Naive thymus-derived CD4-positive, alpha-beta T cell (primary cell): ENCODE results near the gene GRM8. TPM values are rescaled to one million over a fixed set of nuclear protein-coding genes. Genes with fewer than 3 reads are reported as not detected.

ENCODE experiments used
- ATAC-seq: fragments of 150-1000 bp; cut with Tn5 transposase; 2 replicates; pipeline ENCODE4 v1.10.0; 2021; ENCODE audit warnings: mild to moderate bottlenecking, moderate library complexity
- CTCF ChIA-PET: fragments of 350-600 bp; sonication (Branson Sonifier 250); formaldehyde crosslinking; loops from one replicate; lab custom pipeline; 2021; ENCODE audit warnings: antibody characterized with exemption; lab: Charles Lee
- POLR2A ChIA-PET: fragments of 350-600 bp; sonication (Branson Sonifier 250); formaldehyde crosslinking; loops from one replicate; lab custom pipeline; 2021; ENCODE audit warnings: antibody characterized with exemption, inconsistent platforms; lab: Charles Lee
- DNase-seq, 9 donors: peaks; one replicate each; pipeline versions ENCODE4 v3.0.0 to v3.0.0-alpha.2; 2020 to 2022; ENCODE audit warnings: mixed read lengths in 1 of 9
- H3K27ac ChIP-seq: one replicate; pipeline ENCODE4 v1.7.0; 2013; ENCODE audit warnings: mild to moderate bottlenecking, low read depth, low read length, moderate library complexity
- H3K27me3 ChIP-seq, 2 donors: one replicate each; pipeline ENCODE4 v1.7.0; 2013; ENCODE audit warnings: low read length in 2 of 2, mild to moderate bottlenecking in 2 of 2, moderate library complexity in 2 of 2; ENCODE audit not compliant: control insufficient read depth in 2 of 2, insufficient read depth in 2 of 2
- H3K36me3 ChIP-seq, 3 experiments: 1 replicate in 2 of 3; 2 replicates in 1 of 3; pipeline ENCODE4 v1.7.0; 2013; ENCODE audit warnings: low read length in 3 of 3, mild to moderate bottlenecking in 3 of 3, moderate library complexity in 1 of 3; ENCODE audit not compliant: insufficient read depth in 3 of 3, control insufficient read depth in 2 of 3
- H3K4me1 ChIP-seq, 2 donors: one replicate each; pipeline ENCODE4 v1.7.0; 2013; ENCODE audit warnings: low read length in 2 of 2, mild to moderate bottlenecking in 2 of 2, moderate library complexity in 1 of 2; ENCODE audit not compliant: control insufficient read depth in 2 of 2, insufficient read depth in 2 of 2
- H3K4me3 ChIP-seq: 2 replicates; pipeline ENCODE4 v1.7.0; 2013; ENCODE audit warnings: mild to moderate bottlenecking, low read length
- H3K9me3 ChIP-seq, 3 experiments: 1 replicate in 2 of 3; 2 replicates in 1 of 3; pipeline ENCODE4 v1.7.0; 2013; ENCODE audit warnings: low read length in 3 of 3; ENCODE audit not compliant: control insufficient read depth in 2 of 3
- H3K27ac Mint-ChIP-seq, 9 donors: one replicate each; pipeline ENCODE4 v1.8.0; 2020 to 2022; ENCODE audit warnings: mixed read lengths in 9 of 9, mild to moderate bottlenecking in 8 of 9, moderate library complexity in 5 of 9, inconsistent platforms in 2 of 9
- H3K27me3 Mint-ChIP-seq, 5 donors: one replicate each; pipeline ENCODE4 v1.8.0; 2021 to 2022; ENCODE audit warnings: mixed read lengths in 5 of 5, mild to moderate bottlenecking in 1 of 5
- H3K36me3 Mint-ChIP-seq, 5 donors: one replicate each; pipeline ENCODE4 v1.8.0; 2020 to 2022; ENCODE audit warnings: mixed read lengths in 5 of 5, mild to moderate bottlenecking in 3 of 5, inconsistent platforms in 1 of 5
- H3K4me1 Mint-ChIP-seq, 7 donors: one replicate each; pipeline ENCODE4 v1.8.0; 2020 to 2022; ENCODE audit warnings: mixed read lengths in 7 of 7, mild to moderate bottlenecking in 3 of 7, inconsistent platforms in 1 of 7
- H3K4me3 Mint-ChIP-seq, 10 donors: one replicate each; pipeline ENCODE4 v1.8.0; 2020 to 2022; ENCODE audit warnings: mild to moderate bottlenecking in 10 of 10, mixed read lengths in 10 of 10, moderate library complexity in 6 of 10, inconsistent platforms in 2 of 10
- H3K9me3 Mint-ChIP-seq, 11 donors: one replicate each; pipeline ENCODE4 v1.8.0; 2020 to 2022; ENCODE audit warnings: mixed read lengths in 11 of 11, mild to moderate bottlenecking in 4 of 11, inconsistent platforms in 1 of 11, moderate library complexity in 1 of 11
- intact Hi-C, 2 donors: fragments of 100-400 bp; cut with micrococcal nuclease; formaldehyde crosslinking; loops; one replicate each; pipeline ENCODE4 v1.15.1; 2023
- polyA plus RNA-seq, 2 donors: library from polyadenylated mRNA; unstranded; fragments of 300-500 nt; fragmentation: Illumina TruSeq; gene quantifications; one replicate each; pipeline ENCODE4 v1.2.3, GENCODE V29; 2021
- total RNA-seq, 6 experiments: library from RNA in 5 of 6; stranded (reverse) in 5 of 6; gene quantifications; 1 replicate in 5 of 6; 2 replicates in 1 of 6; pipeline ENCODE4 v1.2.3 and lab custom pipeline; 2021 to 2026

Gene GRM8
- total and polyA plus RNA-seq, 7 experiments from 2014 or later: not detected

DNA sequence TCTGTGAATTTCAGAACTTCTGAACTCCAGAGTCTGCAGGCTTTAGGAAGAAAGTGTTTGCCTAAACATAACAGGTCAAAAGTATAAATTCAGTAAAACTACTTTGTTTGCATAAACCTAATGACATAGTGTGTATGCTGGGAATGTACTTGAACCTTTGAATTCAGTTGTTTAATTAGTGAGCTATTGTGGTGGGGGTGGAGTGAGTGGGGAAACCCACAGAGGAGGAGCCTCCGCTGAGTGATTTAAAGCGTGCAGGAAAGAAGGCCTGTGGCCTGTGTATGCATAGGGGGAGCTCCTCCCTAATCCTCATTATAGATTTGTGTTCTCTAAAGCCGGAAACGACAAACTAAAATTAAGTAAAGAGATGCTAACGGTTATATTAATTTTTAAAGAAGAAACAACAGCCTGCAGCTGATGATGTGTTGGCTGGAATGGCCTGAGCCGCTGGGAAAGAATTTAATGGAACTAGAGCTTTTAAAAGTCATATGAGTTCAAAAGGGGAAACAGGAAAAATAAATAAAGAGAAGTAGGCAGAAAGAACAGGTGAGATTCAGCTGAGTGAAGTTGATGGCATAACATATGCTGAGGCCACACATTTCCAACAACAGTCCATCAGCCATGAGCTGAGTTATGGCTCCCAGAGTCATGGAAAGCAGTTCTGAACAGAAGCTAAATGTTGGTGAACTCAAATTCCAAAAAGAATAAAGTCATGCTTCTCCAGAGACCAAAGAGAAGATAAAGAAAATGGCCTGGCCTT is 595.0 kb downstream of the GRM8 start:
- no peak overlapping the region for H3K4me3 ChIP-seq
- ChIA-PET POLR2A (no interaction called here), CTCF (no interaction called here)
- Mint-ChIP-seq H3K27me3 (peaks cover 0 to 4% (median 0%) of the 10 kb centered on the region in 5 donors), H3K4me1 (no peaks in the 10 kb centered on the region), H3K27ac (no peak overlapping the region), H3K4me3 (no peak overlapping the region), H3K36me3 (no peaks in the 10 kb centered on the region), H3K9me3 (peaks cover 0 to 10% (median 0%) of the 10 kb centered on the region in 11 donors)
- H3K36me3 ChIP-seq: no peaks in the 10 kb centered on the region
- DNase-seq (no peak), ATAC-seq (no peak)
- H3K27me3 ChIP-seq: no peaks in the 10 kb centered on the region
- no peaks in the 10 kb centered on the region for H3K4me1 ChIP-seq
- intact Hi-C loops: no loop called here
- H3K27ac ChIP-seq: no peak overlapping the region
- no peaks in the 10 kb centered on the region for H3K9me3 ChIP-seq

GRCh38 chr7:126657137-126657536 is 595.6 kb downstream of the GRM8 start:
- ChIA-PET POLR2A (no interaction called here), CTCF (no interaction called here)
- H3K9me3 ChIP-seq: no peaks in the 10 kb centered on the region
- H3K4me3 ChIP-seq: no peak overlapping the region
- Mint-ChIP-seq H3K36me3 (no peaks in the 10 kb centered on the region), H3K4me1 (no peaks in the 10 kb centered on the region), H3K27ac (no peak overlapping the region), H3K9me3 (peaks cover 0 to 10% (median under 1%) of the 10 kb centered on the region in 11 donors), H3K27me3 (peaks cover 0 to 4% (median 0%) of the 10 kb centered on the region in 5 donors), H3K4me3 (no peak overlapping the region)
- intact Hi-C loops: no loop called here
- no peaks in the 10 kb centered on the region for H3K27me3 ChIP-seq
- DNase-seq (no peak), ATAC-seq (no peak)
- H3K27ac ChIP-seq: no peak overlapping the region
- no peaks in the 10 kb centered on the region for H3K36me3 ChIP-seq
- H3K4me1 ChIP-seq: no peaks in the 10 kb centered on the region

- H3K36me3 ChIP-seq: no peaks in the 10 kb centered on the region
- H3K9me3 ChIP-seq: no peaks in the 10 kb centered on the region
- peaks cover 0 to 4% (median 0%) of the 10 kb centered on the region in 5 donors for H3K27me3 Mint-ChIP-seq
- DNase-seq (no peak), ATAC-seq (no peak)
- H3K4me3 Mint-ChIP-seq: no peak overlapping the region
- no peaks in the 10 kb centered on the region for H3K4me1 Mint-ChIP-seq
- no peaks in the 10 kb centered on the region for H3K27me3 ChIP-seq
- ChIA-PET POLR2A (no interaction called here), CTCF (no interaction called here)
- H3K4me1 ChIP-seq: no peaks in the 10 kb centered on the region
- no peaks in the 10 kb centered on the region for H3K36me3 Mint-ChIP-seq
- peaks cover 0 to 15% (median 2%) of the 10 kb centered on the region in 11 donors for H3K9me3 Mint-ChIP-seq
- intact Hi-C loops: no loop called here
- H3K4me3 ChIP-seq: no peak overlapping the region
- H3K27ac Mint-ChIP-seq: no peak overlapping the region
- no peak overlapping the region for H3K27ac ChIP-seq
Measured at GRCh38 chr7:126656165-126656564, 596.6 kb downstream of the GRM8 start.

DNA sequence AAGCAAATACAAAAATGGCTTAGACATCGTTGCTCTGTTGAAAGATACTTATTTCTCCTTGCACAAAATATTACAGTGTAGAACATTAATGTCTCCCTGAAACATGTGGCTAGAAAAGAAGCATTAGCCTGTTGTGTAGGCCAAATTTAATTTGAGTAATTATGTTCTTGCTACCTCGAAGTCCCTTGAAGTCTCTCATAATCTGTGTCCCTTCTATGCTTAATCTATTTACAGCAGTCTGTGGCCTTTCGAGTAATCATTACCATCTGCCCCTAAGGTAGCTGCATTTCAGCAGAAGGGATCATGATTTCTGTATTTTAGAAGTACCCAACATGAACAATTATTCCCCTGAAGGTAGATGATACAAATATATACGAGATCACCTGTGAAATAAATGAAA is 615.2 kb downstream of the GRM8 start:
- Mint-ChIP-seq H3K9me3 (peaks cover 0 to 10% (median 2%) of the 10 kb centered on the region in 11 donors), H3K4me3 (no peak overlapping the region), H3K27ac (no peak overlapping the region), H3K27me3 (peaks cover 0 to 3% (median 0%) of the 10 kb centered on the region in 5 donors), H3K36me3 (no peaks in the 10 kb centered on the region), H3K4me1 (no peaks in the 10 kb centered on the region)
- Histone ChIP-seq H3K27me3 (no peaks in the 10 kb centered on the region), H3K4me1 (no peaks in the 10 kb centered on the region), H3K36me3 (no peaks in the 10 kb centered on the region), H3K9me3 (no peaks in the 10 kb centered on the region), H3K27ac (no peak overlapping the region), H3K4me3 (no peak overlapping the region)
- intact Hi-C loops: no loop called here
- ATAC-seq (no peak), DNase-seq (no peak)
- ChIA-PET CTCF (no interaction called here), POLR2A (no interaction called here)

DNA sequence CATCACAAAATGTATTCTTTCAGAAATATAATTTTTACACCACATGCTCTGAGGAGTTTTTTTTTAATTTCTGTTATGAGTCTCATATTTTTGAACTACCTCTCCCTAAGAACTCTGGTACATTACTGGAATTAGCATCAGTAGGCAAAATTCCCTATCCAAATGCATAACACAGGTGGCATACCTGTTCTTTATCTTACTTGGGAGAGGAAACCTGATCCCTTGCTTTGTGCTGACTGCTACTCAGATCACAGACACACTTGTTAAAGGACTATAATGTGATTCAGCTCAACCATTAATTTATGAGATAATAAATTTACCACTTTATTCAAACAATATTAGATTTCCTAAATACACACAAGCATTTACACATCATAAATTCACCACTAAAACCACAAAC is 617.2 kb downstream of the GRM8 start:
- H3K27ac Mint-ChIP-seq: no peak overlapping the region
- Histone ChIP-seq H3K4me3 (no peak overlapping the region), H3K9me3 (no peaks in the 10 kb centered on the region), H3K27ac (no peak overlapping the region), H3K27me3 (no peaks in the 10 kb centered on the region), H3K36me3 (no peaks in the 10 kb centered on the region), H3K4me1 (no peaks in the 10 kb centered on the region)
- POLR2A ChIA-PET: no interaction called here
- no peak for ATAC-seq
- peaks cover 0 to 22% (median 2%) of the 10 kb centered on the region in 11 donors for H3K9me3 Mint-ChIP-seq
- no peak for DNase-seq
- H3K4me3 Mint-ChIP-seq: no peak overlapping the region
- intact Hi-C loops: no loop called here
- CTCF ChIA-PET: no interaction called here
- no peaks in the 10 kb centered on the region for H3K36me3 Mint-ChIP-seq
- H3K4me1 Mint-ChIP-seq: no peaks in the 10 kb centered on the region
- H3K27me3 Mint-ChIP-seq: peaks cover 0 to 3% (median 0%) of the 10 kb centered on the region in 5 donors

- ChIA-PET CTCF (no interaction called here), POLR2A (no interaction called here)
- Mint-ChIP-seq H3K36me3 (no peaks in the 10 kb centered on the region), H3K27me3 (no peaks in the 10 kb centered on the region), H3K4me1 (no peaks in the 10 kb centered on the region), H3K9me3 (peaks cover 0 to 4% (median 0%) of the 10 kb centered on the region in 11 donors), H3K4me3 (no peak overlapping the region), H3K27ac (no peak overlapping the region)
- Histone ChIP-seq H3K27me3 (no peaks in the 10 kb centered on the region), H3K9me3 (no peaks in the 10 kb centered on the region), H3K4me1 (no peaks in the 10 kb centered on the region), H3K4me3 (no peak overlapping the region), H3K27ac (no peak overlapping the region), H3K36me3 (no peaks in the 10 kb centered on the region)
- DNase-seq (no peak), ATAC-seq (no peak)
- intact Hi-C loops: no loop called here
Measured at GRCh38 chr7:126608339-126608776, 644.4 kb downstream of the GRM8 start.

DNA sequence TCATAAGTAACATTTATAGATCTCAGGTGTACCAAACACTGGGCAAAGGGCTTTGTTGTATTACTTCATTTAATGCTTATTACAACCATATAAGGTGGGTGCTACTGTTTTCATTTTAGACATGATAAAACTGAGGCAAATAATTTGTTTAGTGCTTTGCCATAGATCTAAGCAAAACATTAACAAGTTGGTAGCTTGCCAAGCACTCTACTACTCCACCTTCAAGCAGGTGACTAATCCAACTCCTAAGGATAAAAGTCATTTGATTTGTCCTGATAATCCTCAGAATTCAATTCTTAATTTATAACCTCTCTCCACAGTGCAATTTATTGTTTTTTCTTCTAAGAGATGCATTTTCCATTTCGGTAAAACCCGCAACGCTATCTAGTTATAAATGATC is 646.4 kb downstream of the GRM8 start:
- Mint-ChIP-seq H3K9me3 (peaks cover 0 to 2% (median 0%) of the 10 kb centered on the region in 11 donors), H3K27ac (no peak overlapping the region), H3K4me3 (no peak overlapping the region), H3K36me3 (no peaks in the 10 kb centered on the region), H3K27me3 (no peaks in the 10 kb centered on the region), H3K4me1 (no peaks in the 10 kb centered on the region)
- H3K4me1 ChIP-seq: no peaks in the 10 kb centered on the region
- DNase-seq (no peak), ATAC-seq (no peak)
- ChIA-PET POLR2A (no interaction called here), CTCF (no interaction called here)
- intact Hi-C loops: no loop called here
- no peaks in the 10 kb centered on the region for H3K27me3 ChIP-seq
- H3K27ac ChIP-seq: no peak overlapping the region
- H3K4me3 ChIP-seq: no peak overlapping the region
- no peaks in the 10 kb centered on the region for H3K36me3 ChIP-seq
- H3K9me3 ChIP-seq: no peaks in the 10 kb centered on the region
